ENCODE measurements around the gene TMEM97. TPM values are rescaled to one million over a fixed set of nuclear protein-coding genes. Genes with fewer than 3 reads are reported as not detected.

TMEM97 gene
- total RNA-seq (2014; rRNA removed; shearing (Covaris generic)) = 101 and 106 TPM in 2 replicates
- polyA plus RNA-seq (2016; fragmentation: Nextera tagmentation; extraction: Ambion mirVana) = 216 and 225 TPM in 2 replicates
- long read RNA-seq, transcript TMEM97-201 (3 exons, 2,568 nt) = major isoform, 37 of 48 reads
- long read RNA-seq, partial matches to known transcripts = 2 of 48 reads
- long read RNA-seq, other reads (novel, unspliced or antisense) = 9 of 48 reads

DNA sequence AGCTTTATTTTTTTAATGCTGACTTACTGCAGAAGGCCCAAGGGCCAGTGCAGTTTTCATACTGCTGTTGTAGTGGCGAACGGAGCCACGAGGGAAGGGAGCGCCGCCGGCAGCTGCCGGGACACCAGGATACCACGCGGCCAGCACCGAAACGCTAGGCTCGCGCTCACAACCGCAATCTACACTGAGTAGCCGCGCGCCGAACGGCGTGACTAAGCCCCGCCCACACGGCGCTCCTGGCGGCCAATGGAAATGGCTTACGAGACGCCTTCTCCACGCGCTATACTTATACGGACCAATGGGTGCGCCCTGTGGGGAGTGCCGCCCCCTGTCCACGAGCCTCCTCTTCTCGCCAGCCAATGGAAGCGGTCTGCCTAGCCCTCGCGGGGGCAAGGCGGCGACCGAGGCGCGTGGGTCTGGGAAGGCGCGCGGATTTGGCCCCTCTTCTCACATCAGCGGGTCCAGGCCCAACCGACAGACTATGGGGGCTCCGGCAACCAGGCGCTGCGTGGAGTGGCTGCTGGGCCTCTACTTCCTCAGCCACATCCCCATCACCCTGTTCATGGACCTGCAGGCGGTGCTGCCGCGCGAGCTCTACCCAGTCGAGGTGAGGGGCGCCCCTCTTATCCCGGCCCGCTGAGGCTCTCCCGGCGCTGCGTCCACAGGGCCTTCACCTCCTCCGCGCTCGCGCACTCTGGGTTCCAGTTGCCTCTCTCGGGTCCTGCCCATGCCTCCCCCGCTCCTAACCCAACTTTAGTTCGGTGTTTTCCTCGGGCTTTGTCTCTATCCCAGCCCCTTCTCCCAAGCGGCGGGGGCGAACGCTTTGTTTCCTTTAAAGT is at the start of gene TMEM97:
Gene TMEM97 (plus strand): TSS at position 442 of the 839 bp plus-strand sequence. CDS start 40 bp downstream, at position 482.
- ATAC-seq = peak; percentile 90
- H3F3A ChIP-seq (replicated peaks; ENCODE audit: low read depth) = peaks cover 5% of the 10 kb centered on the region; the same call in 1 of the 2 replicates
- no peaks in the 10 kb centered on the region for H3K27me3 ChIP-seq (ENCODE audit: insufficient read depth)
- H3K27ac ChIP-seq (ENCODE audit: low read depth) = peak within 1 kb of the TSS; percentile 70
- no peaks in the 10 kb centered on the region for H3K36me3 ChIP-seq (ENCODE audit: insufficient read depth)
- Mint-ChIP-seq H3K4me3 (peak within 1 kb of the TSS; percentile 83), H3K4me1 (peaks cover 47% of the 10 kb centered on the region), H3K27ac (peak within 1 kb of the TSS; percentile 95), H3K9me3 (no peaks in the 10 kb centered on the region; the same call in 2 of the 3 replicates), H3K36me3 (ENCODE audit: low read depth) (peaks cover 29% of the 10 kb centered on the region), H3K27me3 (ENCODE audit: insufficient read depth, low read depth, poor library complexity) (peaks cover 19% of the 10 kb centered on the region)
- H3K4me2 ChIP-seq = peak within 1 kb of the TSS; percentile 94
- DNase-seq (ENCODE audit: low spot score) = peak; percentile 98
- peak within 1 kb of the TSS; percentile 80 for H3K4me3 ChIP-seq
- H2AFZ ChIP-seq = peak within 1 kb of the TSS; percentile 61
- H3K79me2 ChIP-seq (replicated peaks; ENCODE audit: insufficient read depth) = peaks cover 49% of the 10 kb centered on the region
- TF ChIP-seq CREB1 (CRISPR knock-in tag; IDR thresholded peaks at IDR 0.05; ENCODE audit: low read depth) (peak; percentile 59), POLR2AphosphoS5 (IDR thresholded peaks at IDR 0.05; ENCODE audit: low read depth) (peak; percentile 89), NANOG (IDR thresholded peaks at IDR 0.05; ENCODE audit: borderline replicate concordance) (no peak), REST (IDR thresholded peaks at IDR 0.05; ENCODE audit: unreplicated experiment) (peak; percentile 25)
- no peaks in the 10 kb centered on the region for H3K9me2 ChIP-seq (ENCODE audit: insufficient read depth)
- peaks cover 43% of the 10 kb centered on the region for H3K4me1 ChIP-seq (ENCODE audit: insufficient read depth)
- peaks cover 39% of the 10 kb centered on the region for H4K20me1 ChIP-seq (replicated peaks; ENCODE audit: insufficient read depth)

DNA sequence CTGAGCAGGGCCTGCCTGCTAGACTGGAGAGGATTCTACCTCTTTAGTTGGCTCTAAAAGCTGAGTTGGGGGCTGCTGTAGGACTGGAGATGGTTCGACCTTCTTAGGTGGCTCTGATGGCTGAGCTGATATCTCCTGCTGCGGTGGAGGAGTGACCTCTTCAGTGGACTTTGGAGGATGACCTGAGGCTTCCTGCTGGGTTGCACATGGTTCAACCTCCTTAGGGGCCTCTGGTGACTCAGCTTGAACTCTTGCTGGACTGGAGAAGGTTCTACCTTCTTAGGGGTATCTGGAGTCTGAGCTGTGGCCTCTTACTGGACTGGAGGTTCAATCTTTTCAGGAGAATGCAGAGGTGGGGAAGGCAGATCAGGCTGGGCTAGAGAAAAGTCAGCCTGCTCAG is 48.9 kb upstream of the TMEM97 start:
- no peak overlapping the region for H3K4me2 ChIP-seq
- H3K9me2 ChIP-seq (ENCODE audit: insufficient read depth) = 0 out of 2 replicates have a peak, but pooled peaks cover 23% of the 10 kb centered on the region
- no peaks in the 10 kb centered on the region for H3K27me3 ChIP-seq (ENCODE audit: insufficient read depth)
- no peak overlapping the region for H2AFZ ChIP-seq
- no peaks in the 10 kb centered on the region for H3K36me3 ChIP-seq (ENCODE audit: insufficient read depth)
- H3K79me2 ChIP-seq (replicated peaks; ENCODE audit: insufficient read depth) = no peaks in the 10 kb centered on the region
- H3K4me1 ChIP-seq (ENCODE audit: insufficient read depth) = peaks cover 9% of the 10 kb centered on the region
- H3K27me3 Mint-ChIP-seq (ENCODE audit: insufficient read depth, low read depth, poor library complexity) = peaks cover 13% of the 10 kb centered on the region
- peaks cover 29% of the 10 kb centered on the region for H3K36me3 Mint-ChIP-seq (ENCODE audit: low read depth)
- H3F3A ChIP-seq (replicated peaks; ENCODE audit: low read depth) = no peaks in the 10 kb centered on the region
- peaks cover 49% of the 10 kb centered on the region for H3K9me3 Mint-ChIP-seq
- DNase-seq (ENCODE audit: low spot score) (no peak), ATAC-seq (no peak)
- no peaks in the 10 kb centered on the region for H4K20me1 ChIP-seq (replicated peaks; ENCODE audit: insufficient read depth)
- H3K4me3 Mint-ChIP-seq = no peak overlapping the region
- no peak overlapping the region for H3K27ac ChIP-seq (ENCODE audit: low read depth)
- H3K4me3 ChIP-seq = no peak overlapping the region
- H3K4me1 Mint-ChIP-seq = peaks cover 17% of the 10 kb centered on the region
- H3K27ac Mint-ChIP-seq = no peak overlapping the region
- TF ChIP-seq ZNF331 (CRISPR knock-in tag; IDR thresholded peaks at IDR 0.05; ENCODE audit: low read depth) (no peak), REST (IDR thresholded peaks at IDR 0.05; ENCODE audit: unreplicated experiment) (no peak), JUNB (IDR thresholded peaks at IDR 0.05; ENCODE audit: unreplicated experiment) (no peak), POLR2AphosphoS5 (IDR thresholded peaks at IDR 0.05; ENCODE audit: low read depth) (no peak), EZH2 (IDR thresholded peaks at IDR 0.05; ENCODE audit: low read depth, unreplicated experiment) (no peak), ETS1 (IDR thresholded peaks at IDR 0.05) (no peak), NANOG (IDR thresholded peaks at IDR 0.05; ENCODE audit: borderline replicate concordance) (no peak), CREB1 (CRISPR knock-in tag; IDR thresholded peaks at IDR 0.05; ENCODE audit: low read depth) (no peak), ZNF114 (CRISPR knock-in tag; IDR thresholded peaks at IDR 0.05) (no peak), EZH2phosphoT487 (IDR thresholded peaks at IDR 0.05; ENCODE audit: unreplicated experiment) (no peak)
- TF ChIP-seq, protein P1, sequence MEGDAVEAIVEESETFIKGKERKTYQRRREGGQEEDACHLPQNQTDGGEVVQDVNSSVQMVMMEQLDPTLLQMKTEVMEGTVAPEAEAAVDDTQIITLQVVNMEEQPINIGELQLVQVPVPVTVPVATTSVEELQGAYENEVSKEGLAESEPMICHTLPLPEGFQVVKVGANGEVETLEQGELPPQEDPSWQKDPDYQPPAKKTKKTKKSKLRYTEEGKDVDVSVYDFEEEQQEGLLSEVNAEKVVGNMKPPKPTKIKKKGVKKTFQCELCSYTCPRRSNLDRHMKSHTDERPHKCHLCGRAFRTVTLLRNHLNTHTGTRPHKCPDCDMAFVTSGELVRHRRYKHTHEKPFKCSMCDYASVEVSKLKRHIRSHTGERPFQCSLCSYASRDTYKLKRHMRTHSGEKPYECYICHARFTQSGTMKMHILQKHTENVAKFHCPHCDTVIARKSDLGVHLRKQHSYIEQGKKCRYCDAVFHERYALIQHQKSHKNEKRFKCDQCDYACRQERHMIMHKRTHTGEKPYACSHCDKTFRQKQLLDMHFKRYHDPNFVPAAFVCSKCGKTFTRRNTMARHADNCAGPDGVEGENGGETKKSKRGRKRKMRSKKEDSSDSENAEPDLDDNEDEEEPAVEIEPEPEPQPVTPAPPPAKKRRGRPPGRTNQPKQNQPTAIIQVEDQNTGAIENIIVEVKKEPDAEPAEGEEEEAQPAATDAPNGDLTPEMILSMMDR (conservative IDR thresholded peaks at IDR 0.05; ENCODE audit: low read depth in 2 of 2) = no peak

Measured in GM23338 (cell line).